BJ (cell line): ENCODE measurements around the gene COX4I1. TPM values are rescaled to one million over a fixed set of nuclear protein-coding genes. Genes with fewer than 3 reads are reported as not detected.

Experiments
- CTCF ChIA-PET: fragments of 350-600 bp; formaldehyde crosslinking; extraction: SDS; loops from one replicate; lab custom pipeline; 2021; ENCODE audit warnings: antibody characterized with exemption, inconsistent platforms; lab: Yijun Ruan, JAX
- POLR2A ChIA-PET: fragments of 300-600 bp; sonication (Branson Sonifier 250); formaldehyde crosslinking; extraction: SDS; loops from one replicate; lab custom pipeline; 2021; ENCODE audit warnings: antibody characterized with exemption; lab: Charles Lee
- DNase-seq: peaks from one replicate; pipeline ENCODE4 v3.0.0-alpha.2; 2011; ENCODE audit warnings: low read depth
- H3K27me3 ChIP-seq: 2 replicates; pipeline ENCODE4 v1.6.0; 2011; ENCODE audit warnings: low read length; ENCODE audit not compliant: control insufficient read depth, insufficient read depth
- H3K36me3 ChIP-seq: 2 replicates; pipeline ENCODE4 v1.5.1; 2011; ENCODE audit warnings: low read length; ENCODE audit not compliant: control insufficient read depth, insufficient read depth
- H3K4me3 ChIP-seq: 2 replicates; pipeline ENCODE4 v1.5.1; 2011; ENCODE audit warnings: low read depth, mild to moderate bottlenecking, control low read depth, low read length
- polyA plus RNA-seq: library from polyadenylated mRNA; depleted of rRNA; stranded (reverse); fragments of >200 nt; gene quantifications from 2 replicates; pipeline ENCODE4 v1.2.3, GENCODE V29; 2011
- TF ChIP-seq, protein P1 (sequence below): IDR thresholded peaks from 2 replicates; pipeline ENCODE4 v1.5.1; 2011; ENCODE audit warnings: low read depth, mild to moderate bottlenecking, control low read depth, inconsistent platforms, low read length, moderate library complexity; ENCODE audit not compliant: insufficient read depth

The COX4I1 gene
- polyA plus RNA-seq, 1 experiment: 892 TPM

DNA sequence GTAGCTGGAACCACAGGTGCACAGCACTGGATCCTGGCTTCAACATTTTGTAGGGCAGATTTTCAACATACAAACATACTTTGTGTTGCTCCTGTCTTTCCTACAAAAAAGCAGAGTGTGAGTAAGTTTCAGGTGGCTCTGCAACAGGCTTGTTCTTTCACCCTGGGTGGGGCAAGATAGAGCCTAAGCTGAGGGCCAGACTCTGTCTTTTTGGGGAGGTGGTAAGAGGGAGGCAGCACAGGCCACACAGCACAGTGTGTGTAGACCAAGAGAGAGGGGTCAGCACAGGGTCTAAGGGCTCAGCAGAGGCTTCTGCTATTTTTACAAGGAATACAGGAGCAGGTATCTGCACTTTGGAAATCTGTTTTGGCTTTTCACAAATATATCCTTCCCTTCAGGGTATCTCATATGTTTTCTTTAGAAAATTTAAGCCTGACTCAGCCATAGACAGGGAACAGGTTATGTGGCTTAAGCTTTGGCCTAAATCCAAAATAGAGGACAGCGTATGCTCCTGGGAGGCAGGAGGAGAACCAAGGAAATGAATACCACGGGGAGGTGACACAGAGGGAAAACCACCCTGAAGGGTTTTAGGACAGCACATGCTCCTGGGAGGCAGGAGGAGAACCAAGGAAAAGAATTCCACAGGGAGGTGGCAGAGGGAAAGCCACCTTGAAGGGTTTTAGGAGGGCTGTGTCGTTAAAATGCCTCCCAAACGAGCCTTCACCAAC lies 21.7 kb upstream of the COX4I1 start:
- H3K27me3 ChIP-seq: no peaks in the 10 kb centered on the region
- H3K4me3 ChIP-seq: no peak overlapping the region
- CTCF ChIA-PET: interaction anchor here (0.6 kb wide), 1 partner anchor 565 kb away, joined by 3 read pairs; no protein-coding TSS in a partner anchor
- POLR2A ChIA-PET: no interaction called here
- peaks cover 22% of the 10 kb centered on the region for H3K36me3 ChIP-seq
- TF ChIP-seq, protein P1, sequence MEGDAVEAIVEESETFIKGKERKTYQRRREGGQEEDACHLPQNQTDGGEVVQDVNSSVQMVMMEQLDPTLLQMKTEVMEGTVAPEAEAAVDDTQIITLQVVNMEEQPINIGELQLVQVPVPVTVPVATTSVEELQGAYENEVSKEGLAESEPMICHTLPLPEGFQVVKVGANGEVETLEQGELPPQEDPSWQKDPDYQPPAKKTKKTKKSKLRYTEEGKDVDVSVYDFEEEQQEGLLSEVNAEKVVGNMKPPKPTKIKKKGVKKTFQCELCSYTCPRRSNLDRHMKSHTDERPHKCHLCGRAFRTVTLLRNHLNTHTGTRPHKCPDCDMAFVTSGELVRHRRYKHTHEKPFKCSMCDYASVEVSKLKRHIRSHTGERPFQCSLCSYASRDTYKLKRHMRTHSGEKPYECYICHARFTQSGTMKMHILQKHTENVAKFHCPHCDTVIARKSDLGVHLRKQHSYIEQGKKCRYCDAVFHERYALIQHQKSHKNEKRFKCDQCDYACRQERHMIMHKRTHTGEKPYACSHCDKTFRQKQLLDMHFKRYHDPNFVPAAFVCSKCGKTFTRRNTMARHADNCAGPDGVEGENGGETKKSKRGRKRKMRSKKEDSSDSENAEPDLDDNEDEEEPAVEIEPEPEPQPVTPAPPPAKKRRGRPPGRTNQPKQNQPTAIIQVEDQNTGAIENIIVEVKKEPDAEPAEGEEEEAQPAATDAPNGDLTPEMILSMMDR: no peak
- no peak for DNase-seq

DNA sequence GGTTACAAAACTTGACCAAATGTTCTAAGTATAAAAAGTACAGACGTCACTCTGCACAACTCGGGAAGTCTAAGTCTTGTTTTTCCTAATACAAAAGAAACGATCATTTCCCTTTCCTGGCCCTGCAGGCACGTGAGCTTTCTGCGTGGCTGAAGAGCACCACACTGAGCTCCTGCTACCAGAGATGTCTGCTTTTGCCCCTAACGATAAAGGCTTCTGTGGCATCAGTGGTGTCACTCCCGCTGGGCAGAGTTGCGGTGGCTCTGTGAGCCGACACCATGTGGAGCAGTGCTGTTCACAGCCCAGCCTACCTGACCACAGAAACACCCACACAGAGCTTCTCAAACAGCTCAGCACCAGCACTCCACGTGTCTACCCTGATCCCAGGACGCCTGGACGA lies 20.6 kb upstream of the COX4I1 start:
- POLR2A ChIA-PET: no interaction called here
- Histone ChIP-seq H3K36me3 (peaks cover 24% of the 10 kb centered on the region), H3K4me3 (no peak overlapping the region), H3K27me3 (no peaks in the 10 kb centered on the region)
- TF ChIP-seq, protein P1: no peak
- no peak for DNase-seq
- CTCF ChIA-PET: interaction anchor here (1.1 kb wide), 1 partner anchor 11 kb away, joined by 3 read pairs; no protein-coding TSS in a partner anchor

DNA sequence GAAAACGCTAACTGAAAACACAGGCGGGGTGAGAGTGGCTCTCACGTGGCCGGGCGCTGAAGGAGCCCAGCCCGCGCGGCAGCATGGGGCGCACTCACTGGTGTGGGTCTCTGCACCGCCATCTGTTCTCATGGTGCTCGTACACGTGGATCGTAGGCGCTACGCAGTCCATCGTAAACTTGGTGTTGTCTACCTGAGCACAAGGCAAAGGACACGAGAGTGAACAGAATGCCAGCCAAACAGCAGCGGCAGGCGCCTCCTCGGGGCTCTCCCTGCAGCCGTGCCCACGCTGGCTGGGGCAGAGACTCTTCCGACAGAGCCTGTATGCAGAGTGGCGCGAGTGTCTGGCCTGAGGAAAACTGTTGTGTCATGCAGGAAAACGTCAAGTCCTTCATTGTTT lies 19.2 kb upstream of the COX4I1 start:
- Histone ChIP-seq H3K4me3 (no peak overlapping the region), H3K27me3 (no peaks in the 10 kb centered on the region), H3K36me3 (peaks cover 27% of the 10 kb centered on the region)
- ChIA-PET CTCF (interaction anchor here (0.6 kb wide), 1 partner anchor 9 kb away, joined by 4 read pairs; no protein-coding TSS in a partner anchor), POLR2A (no interaction called here)
- TF ChIP-seq, protein P1: no peak
- DNase-seq: no peak

DNA sequence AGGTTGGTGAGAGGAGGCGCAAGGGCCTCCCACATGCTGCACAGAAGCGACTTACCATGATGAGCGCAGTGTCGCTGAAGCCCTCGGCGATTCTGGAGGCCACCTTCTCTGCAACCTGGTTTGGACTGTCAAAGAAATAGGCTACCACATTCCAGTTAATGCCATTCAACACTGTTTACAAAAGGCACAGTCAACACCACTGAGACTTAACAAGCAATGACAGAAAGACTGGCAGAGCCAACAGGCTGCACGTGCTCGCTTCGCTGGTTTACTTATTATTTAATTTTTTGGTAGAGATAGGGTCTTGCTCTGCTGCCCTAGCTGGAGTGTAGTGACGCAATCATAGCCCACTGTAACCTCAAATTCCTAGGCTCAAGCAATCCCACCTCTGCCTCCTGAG lies 18.3 kb upstream of the COX4I1 start:
- ChIA-PET POLR2A (no interaction called here), CTCF (no interaction called here)
- TF ChIP-seq, protein P1: no peak
- no peaks in the 10 kb centered on the region for H3K27me3 ChIP-seq
- H3K36me3 ChIP-seq: peaks cover 27% of the 10 kb centered on the region
- H3K4me3 ChIP-seq: no peak overlapping the region
- no peak for DNase-seq

DNA sequence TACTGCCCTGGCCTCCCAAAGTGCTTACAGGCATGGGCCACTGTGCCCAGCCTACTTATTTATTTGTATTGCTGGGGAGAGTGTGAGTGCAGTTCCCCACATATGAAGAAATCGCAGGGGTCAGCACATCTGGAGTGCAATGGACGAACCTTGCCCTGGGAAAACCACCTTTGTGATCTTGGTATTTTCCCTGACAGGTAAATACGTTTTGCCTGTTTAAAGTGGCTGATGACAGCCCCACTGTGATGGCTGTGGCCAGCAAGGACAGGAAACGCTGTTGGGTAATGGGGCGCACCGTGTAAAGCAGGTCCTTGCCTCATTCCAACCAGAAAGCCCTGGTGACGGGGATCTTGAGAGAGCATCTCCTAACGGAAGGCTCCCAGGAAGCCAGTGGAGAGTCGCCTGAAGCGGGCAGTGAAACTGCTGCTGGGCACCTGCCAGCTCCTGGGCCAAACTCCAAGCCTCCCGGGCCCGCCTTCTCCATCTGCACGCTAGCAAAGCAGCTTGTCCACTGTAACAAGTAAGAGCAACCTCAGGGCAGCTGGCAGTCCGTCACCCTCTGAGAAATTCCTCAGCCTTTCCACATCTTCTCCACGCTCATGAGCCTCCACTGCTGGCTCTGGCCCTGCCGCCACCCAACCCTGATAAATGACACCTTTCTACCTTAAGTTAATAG lies 17.7 kb upstream of the COX4I1 start:
- ChIA-PET CTCF (no interaction called here), POLR2A (no interaction called here)
- Histone ChIP-seq H3K4me3 (no peak overlapping the region), H3K36me3 (peaks cover 30% of the 10 kb centered on the region), H3K27me3 (no peaks in the 10 kb centered on the region)
- DNase-seq: no peak
- TF ChIP-seq, protein P1: no peak
